Thyroid gland (tissue), 4 donors: Measurements from ENCODE around the gene ZNF701. TPM values are rescaled to one million over a fixed set of nuclear protein-coding genes. Genes with fewer than 3 reads are reported as not detected.
"Not testable (repeated sequence)": the region's sequence is repeated elsewhere in the genome, so short reads cannot be mapped to it uniquely, and the experiment has no call there.

ENCODE experiments used
- DNase-seq, 2 donors: peaks; one replicate each; pipeline ENCODE4 v3.0.0-alpha.2; 2019
- H3K27ac ChIP-seq, 3 donors: fragments of 200-600 bp; sonication (generic); 1 replicate in 2 of 3; 2 replicates in 1 of 3; pipeline ENCODE4 v1.5.1; 2016 to 2019; ENCODE audit warnings: mild to moderate bottlenecking in 1 of 3, moderate library complexity in 1 of 3
- H3K27me3 ChIP-seq: fragments of 200-600 bp; sonication (generic); one replicate; pipeline ENCODE4 v1.5.1; 2019
- H3K36me3 ChIP-seq, 2 donors: fragments of 200-600 bp; sonication (generic); one replicate each; pipeline ENCODE4 v1.5.1; 2016 to 2019
- H3K4me1 ChIP-seq, 2 donors: fragments of 200-600 bp; sonication (generic); one replicate each; pipeline ENCODE4 v1.5.1; 2017 to 2019
- H3K4me3 ChIP-seq, 3 donors: fragments of 200-600 bp; sonication (generic); replicated peaks in 1 of 3; 1 replicate in 2 of 3; 2 replicates in 1 of 3; pipeline ENCODE4 v1.5.1; 2016; ENCODE audit warnings: mild to moderate bottlenecking in 1 of 3
- H3K9me3 ChIP-seq: fragments of 200-600 bp; sonication (generic); one replicate; pipeline ENCODE4 v1.5.1; 2017
- POLR2A ChIP-seq, 2 donors: fragments of 450-650 bp; IDR thresholded peaks; one replicate each; pipeline ENCODE4 v1.6.1; 2017; ENCODE audit warnings: antibody characterized with exemption in 2 of 2, mild to moderate bottlenecking in 2 of 2, moderate library complexity in 1 of 2
- WGBS, 2 donors: methylation state at CpG; one replicate each; pipeline ENCODE4 v1.1.5; 2017; 5-methylcytosine and 5-hydroxymethylcytosine counted together
- intact Hi-C: fragments of 100-400 bp; cut with DNase I; formaldehyde crosslinking; loops from one replicate; pipeline ENCODE4 v1.15.1; 2023
- total RNA-seq, 4 donors: library from RNA; depleted of rRNA; stranded (reverse); fragments of >200 nt; gene quantifications; one replicate each; pipeline ENCODE4 v1.2.3, GENCODE V29; 2016
- TF ChIP-seq, protein P1 (sequence below), 6 experiments: fragments of 200-600 bp in 3 of 6; fragments of 450-650 bp in 3 of 6; sonication (generic) in 3 of 6; IDR thresholded peaks; one replicate each; pipeline ENCODE4 v1.5.1; 2016 to 2019; ENCODE audit warnings: antibody characterized with exemption in 6 of 6, mild to moderate bottlenecking in 2 of 6, inconsistent platforms in 1 of 6, moderate library complexity in 1 of 6

ZNF701 gene
- total RNA-seq, 4 donors from 2014 or later = 22.3 to 39.3 (median 28.3) TPM

DNA sequence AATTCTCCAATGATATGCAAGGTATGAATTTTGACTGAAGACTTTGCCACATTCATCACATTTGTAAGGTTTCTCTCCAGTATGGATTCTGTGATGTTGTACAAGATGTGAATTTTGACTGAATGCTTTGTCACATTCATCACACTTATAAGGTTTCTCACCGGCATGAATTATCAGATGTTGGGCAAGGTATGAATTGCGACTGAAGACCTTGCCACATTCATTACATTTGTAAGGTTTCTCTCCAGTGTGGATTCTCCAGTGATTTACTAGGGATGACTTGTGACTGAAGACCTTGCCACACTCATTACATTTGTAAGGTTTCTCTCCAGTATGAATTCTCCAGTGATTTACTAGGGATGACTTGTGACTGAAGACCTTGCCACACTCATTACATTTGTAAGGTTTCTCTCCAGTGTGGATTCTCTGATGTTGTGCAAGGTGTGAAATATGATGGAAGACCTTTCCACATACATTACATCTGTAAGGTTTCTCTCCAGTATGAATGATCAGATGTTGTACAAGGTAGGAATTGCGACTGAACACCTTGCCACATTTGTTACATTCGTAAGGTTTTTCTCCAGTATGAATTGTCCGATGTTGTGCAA lies 43.3 kb downstream of the ZNF701 start:
- peaks cover 12 to 21% of the 10 kb centered on the region in 2 donors for H3K36me3 ChIP-seq
- no peak for DNase-seq
- no peaks in the 10 kb centered on the region for H3K27me3 ChIP-seq
- no peak overlapping the region for H3K4me3 ChIP-seq
- no peak overlapping the region for H3K27ac ChIP-seq
- H3K9me3 ChIP-seq = no peaks in the 10 kb centered on the region
- TF ChIP-seq, protein P1, sequence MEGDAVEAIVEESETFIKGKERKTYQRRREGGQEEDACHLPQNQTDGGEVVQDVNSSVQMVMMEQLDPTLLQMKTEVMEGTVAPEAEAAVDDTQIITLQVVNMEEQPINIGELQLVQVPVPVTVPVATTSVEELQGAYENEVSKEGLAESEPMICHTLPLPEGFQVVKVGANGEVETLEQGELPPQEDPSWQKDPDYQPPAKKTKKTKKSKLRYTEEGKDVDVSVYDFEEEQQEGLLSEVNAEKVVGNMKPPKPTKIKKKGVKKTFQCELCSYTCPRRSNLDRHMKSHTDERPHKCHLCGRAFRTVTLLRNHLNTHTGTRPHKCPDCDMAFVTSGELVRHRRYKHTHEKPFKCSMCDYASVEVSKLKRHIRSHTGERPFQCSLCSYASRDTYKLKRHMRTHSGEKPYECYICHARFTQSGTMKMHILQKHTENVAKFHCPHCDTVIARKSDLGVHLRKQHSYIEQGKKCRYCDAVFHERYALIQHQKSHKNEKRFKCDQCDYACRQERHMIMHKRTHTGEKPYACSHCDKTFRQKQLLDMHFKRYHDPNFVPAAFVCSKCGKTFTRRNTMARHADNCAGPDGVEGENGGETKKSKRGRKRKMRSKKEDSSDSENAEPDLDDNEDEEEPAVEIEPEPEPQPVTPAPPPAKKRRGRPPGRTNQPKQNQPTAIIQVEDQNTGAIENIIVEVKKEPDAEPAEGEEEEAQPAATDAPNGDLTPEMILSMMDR (IDR thresholded peaks at IDR 0.05) = no peak
- TF ChIP-seq POLR2A (IDR thresholded peaks at IDR 0.05) = no peak
- intact Hi-C loops = no loop called here
- peaks cover 0 to 3% of the 10 kb centered on the region in 2 donors for H3K4me1 ChIP-seq
- 96 to 98% methylated on average over 5 of the region's 5 CpGs for WGBS, 2 donors

DNA sequence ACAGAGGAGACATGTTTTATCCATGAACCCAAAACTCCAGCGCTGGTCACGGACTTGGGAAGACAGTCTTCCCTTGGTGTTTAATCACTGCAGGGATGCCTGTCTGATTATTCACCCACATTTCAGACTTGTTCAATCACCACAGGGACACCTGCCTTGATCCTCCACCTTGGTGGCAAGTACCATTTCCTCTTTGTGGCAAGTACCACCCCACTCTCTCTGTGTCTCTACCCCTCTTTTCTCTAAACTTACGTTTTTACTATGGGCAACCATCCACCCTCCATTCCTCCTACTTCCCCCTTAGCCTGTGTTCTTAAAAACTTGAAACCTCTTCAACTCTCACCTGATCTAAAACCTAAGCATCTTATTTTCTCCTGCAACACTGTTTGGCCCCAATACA lies 51.3 kb downstream of the ZNF701 start:
- TF ChIP-seq POLR2A (IDR thresholded peaks at IDR 0.05) = no peak
- TF ChIP-seq, protein P1 (IDR thresholded peaks at IDR 0.05) = no peak
- WGBS, 2 donors = 90 to 92% methylated on average over 3 of the region's 3 CpGs
- Histone ChIP-seq H3K4me3 (no peak overlapping the region), H3K27ac (no peak overlapping the region), H3K4me1 (peaks cover 2 to 4% of the 10 kb centered on the region in 2 donors), H3K36me3 (peaks cover 4 to 5% of the 10 kb centered on the region in 2 donors), H3K27me3 (no peaks in the 10 kb centered on the region), H3K9me3 (no peaks in the 10 kb centered on the region)
- intact Hi-C loops = no loop called here
- DNase-seq = no peak

DNA sequence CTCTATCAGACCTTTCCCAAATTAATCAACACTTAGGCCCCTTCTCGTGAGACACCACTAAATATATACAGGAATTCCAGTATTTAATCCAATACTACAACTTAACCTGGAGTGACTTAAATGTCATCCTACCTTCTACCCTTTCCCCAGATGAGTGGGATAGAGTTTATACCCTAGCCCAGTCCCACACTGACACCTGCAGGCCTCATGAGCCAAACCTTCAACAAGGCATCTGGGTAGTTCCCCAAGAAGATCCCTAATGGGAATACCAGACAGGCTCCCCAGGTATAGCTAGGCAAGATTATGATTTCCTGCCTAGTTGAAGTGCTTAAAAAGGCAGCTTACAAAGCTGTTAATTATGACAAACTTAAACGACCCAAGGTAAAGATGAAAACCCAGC lies 52.2 kb downstream of the ZNF701 start:
- DNase-seq = peak in 1 of 2 donors; percentile 25
- H3K36me3 ChIP-seq = peaks cover 0 to 5% of the 10 kb centered on the region in 2 donors
- H3K27me3 ChIP-seq = no peaks in the 10 kb centered on the region
- intact Hi-C loops = no loop called here
- no peaks in the 10 kb centered on the region for H3K9me3 ChIP-seq
- H3K4me1 ChIP-seq = peaks cover 4 to 10% of the 10 kb centered on the region in 2 donors
- H3K4me3 ChIP-seq = no peak overlapping the region
- TF ChIP-seq, protein P1 (IDR thresholded peaks at IDR 0.05) = peak in 3 of 6 experiments; percentile 29 to 37 (median 35)
- TF ChIP-seq POLR2A (IDR thresholded peaks at IDR 0.05) = no peak
- 62 to 81% methylated on average over 2 of the region's 2 CpGs for WGBS, 2 donors
- H3K27ac ChIP-seq = peak overlapping the region in 1 of 3 donors; percentile 16

DNA sequence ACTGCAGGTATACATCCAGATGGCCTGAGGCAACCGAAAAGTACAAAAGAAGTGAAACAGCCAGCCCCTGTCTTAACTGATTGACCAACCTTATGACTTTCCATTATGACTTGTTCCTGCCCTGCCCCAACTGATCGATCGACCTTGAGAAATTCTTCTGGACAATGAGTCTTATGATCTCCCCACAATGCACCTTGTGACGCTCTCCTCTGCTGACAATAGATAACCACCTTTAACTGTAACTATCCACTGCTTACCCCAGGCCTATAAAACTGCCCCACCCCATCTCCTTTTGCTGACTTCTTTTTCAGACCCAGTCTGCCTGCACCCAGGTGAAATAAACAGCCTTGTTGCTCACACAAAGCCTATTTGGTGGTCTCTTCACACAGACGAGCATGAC lies 56.8 kb downstream of the ZNF701 start:
- WGBS, 2 donors = 91 to 92% methylated on average over 5 of the region's 5 CpGs
- DNase-seq = no peak
- no peaks in the 10 kb centered on the region for H3K36me3 ChIP-seq
- no peak overlapping the region for H3K4me3 ChIP-seq
- intact Hi-C loops = no loop called here
- no peak for TF ChIP-seq POLR2A (IDR thresholded peaks at IDR 0.05)
- TF ChIP-seq, protein P1 (IDR thresholded peaks at IDR 0.05) = no peak
- no peaks in the 10 kb centered on the region for H3K9me3 ChIP-seq
- H3K27me3 ChIP-seq = no peaks in the 10 kb centered on the region
- peaks cover 8 to 14% of the 10 kb centered on the region in 2 donors for H3K4me1 ChIP-seq
- H3K27ac ChIP-seq = peak overlapping the region; percentile 36 to 58 (median 49)

DNA sequence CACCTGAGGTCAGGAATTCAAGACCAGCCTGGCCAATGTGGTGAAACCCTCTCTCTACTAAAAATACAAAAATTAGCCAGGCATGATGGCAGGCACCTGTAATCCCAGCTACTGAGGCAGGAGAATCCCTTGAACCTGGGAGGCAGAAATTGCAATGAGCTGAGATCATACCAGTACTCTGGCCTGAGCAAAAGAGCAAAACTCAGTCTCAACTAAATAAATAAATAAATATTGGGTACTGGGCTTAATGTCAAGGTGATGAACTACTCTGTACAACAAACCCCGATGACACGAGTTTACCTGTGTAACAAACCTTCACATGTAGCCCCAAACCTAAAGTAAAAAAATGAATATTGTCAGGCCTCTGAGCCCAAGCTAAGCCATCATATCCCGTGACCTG lies 57.4 kb downstream of the ZNF701 start:
- H3K4me3 ChIP-seq, H3K36me3 ChIP-seq, H3K9me3 ChIP-seq, H3K27me3 ChIP-seq, intact Hi-C loops: not testable (repeated sequence)
- DNase-seq = peak; percentile 38 to 44
- peaks cover 8 to 12% of the 10 kb centered on the region in 2 donors for H3K4me1 ChIP-seq
- peak overlapping the region; percentile 36 to 61 (median 49) for H3K27ac ChIP-seq
- WGBS, 2 donors = 76 to 94% methylated on average over 3 of the region's 3 CpGs
